Activated CD8-positive, alpha-beta memory T cell treated with anti-CD3 and anti-CD28 coated beads for 4 hours (primary cell): ENCODE data around the gene TMEM14B.
"Not testable (repeated sequence)": the region's sequence is repeated elsewhere in the genome, so short reads cannot be mapped to it uniquely, and the experiment has no call there.

Experiments
- DNase-seq, 2 donors: peaks; one replicate each; pipeline ENCODE4 v3.0.0-alpha.2; 2020; ENCODE audit warnings: low read depth in 2 of 2

The TMEM14B gene

GRCh38 chr6:10746915-10747250 is 722 bp upstream of the TMEM14B start:
- no peak for DNase-seq

- DNase-seq, result no peak
Observed at GRCh38 chr6:10749734-10750133, 2.1 kb downstream of the TMEM14B start.

- DNase-seq, result not testable (repeated sequence)
Observed at GRCh38 chr6:10750568-10750967, 3.0 kb downstream of the TMEM14B start.

DNA sequence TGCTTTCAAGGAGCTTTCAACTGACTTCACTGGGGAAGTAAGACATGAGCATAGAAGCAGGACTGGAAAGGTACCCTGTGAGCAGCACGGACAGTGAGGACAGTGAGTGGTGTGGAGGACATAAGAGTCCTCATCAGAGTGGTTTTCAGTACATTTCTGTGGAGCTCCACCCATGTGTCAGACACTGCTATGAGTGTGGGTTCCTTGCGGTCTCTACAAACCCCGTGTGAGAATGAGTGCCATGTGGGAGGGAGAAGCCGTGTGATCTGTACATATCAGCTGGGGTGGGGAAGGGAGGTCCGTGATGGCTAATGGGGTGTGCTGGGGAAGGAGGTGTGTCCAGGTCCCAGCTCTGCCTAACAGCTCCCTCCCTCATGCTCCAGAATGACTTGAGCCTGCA is 4.2 kb downstream of the TMEM14B start:
- DNase-seq, result not testable (repeated sequence)

DNA sequence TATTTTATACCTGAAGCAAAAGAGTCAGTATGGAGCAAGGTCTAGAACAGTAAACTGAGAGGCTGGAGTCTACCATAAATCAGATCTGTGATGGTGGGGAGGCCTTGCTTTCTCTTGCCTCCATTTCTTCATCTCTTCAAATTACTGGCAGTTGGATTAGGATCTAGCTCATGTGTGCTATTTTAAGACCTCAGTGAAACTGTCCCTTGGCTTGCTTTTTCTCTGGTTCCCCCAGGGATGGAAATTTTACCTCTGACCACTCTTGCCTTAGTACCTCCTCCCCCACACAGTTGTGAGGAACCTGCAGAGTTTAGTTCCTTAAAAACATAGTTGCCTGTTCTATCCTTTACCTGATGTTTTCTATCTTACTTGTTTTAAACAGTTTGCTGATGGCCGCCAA is 8.5 kb downstream of the TMEM14B start:
- no peak for DNase-seq

DNA sequence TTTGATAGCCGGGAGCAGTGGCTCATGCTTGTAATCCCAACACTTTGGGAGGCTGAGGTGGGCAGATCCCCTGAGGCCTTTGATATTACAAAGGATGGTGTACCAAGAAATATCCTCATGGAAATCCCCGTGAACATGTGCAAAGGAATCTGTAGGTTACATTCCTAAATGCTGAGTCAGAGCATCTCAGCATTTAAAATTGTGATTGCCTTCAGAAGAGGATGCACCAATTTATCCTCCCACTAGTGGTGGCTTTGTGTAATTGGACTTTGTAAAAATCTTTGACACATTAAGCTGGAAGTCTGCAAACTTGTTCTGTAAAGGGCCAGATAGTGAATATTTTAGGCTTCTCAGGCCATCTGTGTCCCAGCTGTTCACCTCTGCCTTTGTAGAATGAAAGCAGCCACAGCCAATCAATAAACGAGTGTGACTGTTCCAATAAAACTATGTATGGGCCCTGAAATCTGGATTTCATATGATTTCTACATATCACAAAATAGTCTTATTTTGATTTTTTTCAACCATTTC is 11.8 kb downstream of the TMEM14B start:
- no peak for DNase-seq

- DNase-seq, result no peak
Observed at GRCh38 chr6:10759884-10760329, 12.3 kb downstream of the TMEM14B start.

- DNase-seq, result no peak
Observed at GRCh38 chr6:10763006-10763405, 15.4 kb downstream of the TMEM14B start.

GRCh38 chr6:10769419-10769818 is 21.8 kb downstream of the TMEM14B start:
- DNase-seq, result no peak

- no peak for DNase-seq
Observed at GRCh38 chr6:10771371-10771894, 23.8 kb downstream of the TMEM14B start.

GRCh38 chr6:10778230-10778629 is 30.6 kb downstream of the TMEM14B start:
- no peak for DNase-seq

DNA sequence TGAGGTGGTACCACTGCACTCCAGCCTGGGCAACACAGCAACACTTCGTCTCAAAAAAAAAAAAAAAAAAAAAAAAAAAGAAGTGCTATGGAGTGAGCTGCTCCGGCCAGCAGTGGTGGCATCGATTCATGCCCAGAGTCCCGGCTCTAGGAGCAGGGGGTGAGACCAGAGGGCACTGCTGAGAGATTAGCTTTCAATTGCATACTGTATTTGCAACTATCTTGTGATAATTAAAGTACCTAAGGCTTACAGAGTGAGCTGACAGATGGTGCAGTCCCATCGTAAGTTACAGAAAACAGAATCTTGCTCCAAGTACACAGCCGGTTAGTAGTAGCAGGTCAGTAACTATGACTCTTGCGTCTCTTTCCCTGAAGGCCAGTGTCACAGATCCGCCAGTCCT is 31.5 kb downstream of the TMEM14B start:
- DNase-seq, result no peak

DNA sequence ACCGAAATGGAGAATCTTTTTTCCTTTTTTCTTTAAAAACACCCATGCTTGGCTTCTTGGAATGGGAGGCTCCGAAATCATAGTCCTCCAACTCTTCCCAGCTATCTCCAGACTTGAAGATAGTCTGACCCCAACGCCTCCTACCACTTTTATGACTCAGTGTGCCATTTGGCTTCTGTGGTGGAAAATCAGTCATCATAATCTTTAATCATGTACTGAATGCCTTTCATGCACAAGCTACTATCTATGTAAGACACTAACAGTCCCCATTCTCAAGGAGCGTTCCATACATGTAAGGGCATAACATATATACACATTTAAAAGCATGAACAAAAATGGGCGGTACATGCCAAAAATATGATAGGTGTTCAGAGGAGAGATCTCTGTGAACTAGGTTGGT is 44.1 kb downstream of the TMEM14B start:
- no peak for DNase-seq

GRCh38 chr6:10792101-10792500 is 44.5 kb downstream of the TMEM14B start:
- no peak for DNase-seq

- no peak for DNase-seq
Observed at GRCh38 chr6:10793035-10793434, 45.4 kb downstream of the TMEM14B start.

DNA sequence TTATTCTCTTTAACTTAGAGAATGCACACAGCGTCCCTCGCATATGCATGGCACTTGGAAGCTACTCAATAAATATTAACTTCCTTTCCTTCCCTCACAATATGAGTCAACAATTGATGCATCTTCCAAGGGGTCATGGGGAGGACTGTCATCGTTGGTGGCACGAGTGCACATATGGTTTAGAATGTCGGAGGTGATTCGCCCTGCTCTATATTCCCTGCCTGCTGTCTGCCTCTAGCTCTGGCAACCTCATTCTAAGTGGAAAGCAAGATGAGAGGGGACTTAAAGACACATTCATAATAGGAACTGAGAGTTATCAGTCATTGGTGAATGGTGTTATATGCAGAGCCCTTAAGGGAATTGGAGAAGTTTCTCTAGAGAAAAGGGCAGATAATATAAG is 46.1 kb downstream of the TMEM14B start:
- DNase-seq, result no peak

DNA sequence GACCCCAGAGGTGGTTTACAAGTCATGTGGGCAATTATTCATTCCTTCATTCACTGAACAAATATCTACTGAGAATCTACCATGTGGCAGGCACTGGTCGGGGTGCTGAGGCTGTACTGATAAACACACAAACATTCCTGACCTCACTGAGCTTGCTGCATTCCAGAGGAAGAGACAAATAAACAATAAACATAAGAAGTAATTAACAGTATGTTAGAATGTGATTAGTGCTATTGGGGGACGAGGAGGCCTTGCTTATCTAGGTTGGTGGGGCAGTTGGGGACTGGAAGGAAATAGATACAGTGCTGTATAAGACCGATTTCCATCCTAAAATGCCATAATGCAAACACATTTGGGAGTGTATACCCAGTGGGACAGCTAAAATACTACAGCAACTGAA is 46.6 kb downstream of the TMEM14B start:
- DNase-seq, result no peak

GRCh38 chr6:10800810-10801209 is 53.2 kb downstream of the TMEM14B start:
- no peak for DNase-seq

DNA sequence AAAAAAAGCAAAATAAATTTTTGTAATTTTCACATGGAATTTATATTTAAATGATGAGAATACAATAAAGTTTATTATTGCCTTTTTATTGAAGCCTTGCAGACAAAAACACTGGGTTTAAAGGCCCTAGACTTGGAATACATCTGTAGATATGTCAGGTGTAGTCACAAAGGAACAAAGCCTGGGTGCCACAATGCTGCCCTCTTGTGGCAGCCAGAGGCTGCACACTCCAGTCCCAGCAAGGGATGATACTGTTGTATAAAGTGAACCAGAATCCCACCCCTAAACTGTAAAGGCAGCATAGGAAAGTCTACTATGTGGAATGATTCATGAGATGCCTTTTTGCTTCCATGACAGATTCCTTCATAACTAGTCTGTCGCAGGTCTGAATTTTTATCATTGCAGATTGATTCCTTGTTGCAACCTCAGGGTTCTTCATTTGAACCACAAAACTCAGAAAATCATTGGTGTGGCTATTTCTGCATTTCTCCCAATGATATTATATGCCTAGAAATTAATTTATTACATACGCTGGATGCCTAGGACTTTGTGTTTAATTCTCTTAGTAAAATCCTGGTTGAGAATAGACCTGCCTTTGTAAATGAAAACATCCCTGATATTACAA is 53.7 kb downstream of the TMEM14B start:
- DNase-seq, result peak; percentile 24 to 35
